HCT116 (cell line): ENCODE results near the gene TRIM39. TPM values are rescaled to one million over a fixed set of nuclear protein-coding genes. Genes with fewer than 3 reads are reported as not detected.

Experiments
- ATAC-seq: fragments of 200-7000 bp; cut with Tn5 transposase; 2 replicates; pipeline ENCODE4 v1.9.1; 2020; ENCODE audit warnings: mild to moderate bottlenecking, moderate library complexity
- BruUV-seq: library from RNA; stranded (reverse); fragments of 400-500 nt; replicated peaks from 2 replicates; lab custom pipeline; 2021; lab: Mats Ljungman, UMichigan
- CTCF ChIA-PET: fragments of 300-600 bp; sonication (Branson Sonifier 250); formaldehyde crosslinking; loops from one replicate; lab custom pipeline; 2021; ENCODE audit warnings: antibody characterized with exemption; lab: Charles Lee
- POLR2A ChIA-PET: fragments of 300-600, 350-600 bp; sonication (Branson Sonifier 250); formaldehyde crosslinking; loops from one replicate; lab custom pipeline; 2021; ENCODE audit warnings: antibody characterized with exemption; lab: Charles Lee
- RAD21 ChIA-PET, 2 experiments: fragments of 300-600 bp; sonication (Branson Sonifier 250); formaldehyde crosslinking; loops; one replicate each; lab custom pipeline; 2023; ENCODE audit warnings: low total read pairs in 2 of 2; ENCODE audit not compliant: uncharacterized antibody in 2 of 2, unreplicated experiment in 2 of 2, low non-redundant PET in 1 of 2; lab: Charles Lee
- DNase-seq: peaks from one replicate; pipeline ENCODE4 v3.0.0-alpha.2; 2010; ENCODE audit warnings: low read depth, low spot score
- H2AFZ ChIP-seq: fragments of 200-600 bp; shearing (Covaris generic), sonication (generic); 2 replicates; pipeline ENCODE4 v1.6.1; 2017; ENCODE audit warnings: low read depth, mixed run types, mixed read lengths, antibody characterized with exemption, low read length; ENCODE audit not compliant: poor library complexity, severe bottlenecking
- H3K27ac ChIP-seq: 2 replicates; pipeline ENCODE4 v1.5.1; 2012; ENCODE audit warnings: low read depth, low read length
- H3K27me3 ChIP-seq: fragments of 200-600 bp; sonication (generic); 2 replicates; pipeline ENCODE4 v1.6.1; 2016; ENCODE audit warnings: mixed run types, low read length, mixed read lengths; ENCODE audit not compliant: insufficient read depth
- H3K36me3 ChIP-seq, 2 experiments: fragments of 200-500 bp in 1 of 2; fragments of 200-600 bp in 1 of 2; sonication (Bioruptor generic) in 1 of 2; sonication (generic) in 1 of 2; 2 replicates each; pipeline versions ENCODE4 v1.5.1 to v1.6.1; 2014 to 2016; ENCODE audit warnings: low read length in 2 of 2, inconsistent platforms in 1 of 2, mixed read lengths in 1 of 2, mixed run types in 1 of 2; ENCODE audit not compliant: insufficient read depth in 2 of 2, control insufficient read depth in 1 of 2
- H3K4me1 ChIP-seq, 2 experiments: fragments of 200-600 bp in 1 of 2; sonication (generic) in 1 of 2; 2 replicates each; pipeline versions ENCODE4 v1.5.1 to v1.6.1; 2012 to 2017; ENCODE audit warnings: low read length in 2 of 2, inconsistent platforms in 1 of 2, mild to moderate bottlenecking in 1 of 2, mixed read lengths in 1 of 2, mixed run types in 1 of 2, moderate library complexity in 1 of 2; ENCODE audit not compliant: insufficient read depth in 2 of 2, control insufficient read depth in 1 of 2
- H3K4me2 ChIP-seq: fragments of 200-600 bp; sonication (generic); 2 replicates; pipeline ENCODE4 v1.6.1; 2017; ENCODE audit warnings: mixed run types, low read length, mixed read lengths
- H3K4me3 ChIP-seq, 2 experiments: fragments of 200-600 bp in 1 of 2; sonication (generic) in 1 of 2; replicated peaks in 1 of 2; 2 replicates each; pipeline ENCODE4 v1.5.1; 2011 to 2016; ENCODE audit warnings: low read length in 2 of 2, control low read depth in 1 of 2, low read depth in 1 of 2, mild to moderate bottlenecking in 1 of 2, mixed read lengths in 1 of 2, mixed run types in 1 of 2
- H3K79me2 ChIP-seq: fragments of 200-600 bp; sonication (generic); 2 replicates; pipeline ENCODE4 v1.6.1; 2017; ENCODE audit warnings: mild to moderate bottlenecking, mixed run types, low read length, moderate library complexity, mixed read lengths; ENCODE audit not compliant: insufficient read depth
- H3K9ac ChIP-seq: fragments of 200-600 bp; sonication (generic); 2 replicates; pipeline ENCODE4 v1.6.1; 2016; ENCODE audit warnings: low read length, mixed read lengths
- H3K9me2 ChIP-seq: fragments of 200-600 bp; sonication (generic), shearing (Covaris generic); 2 replicates; pipeline ENCODE4 v1.6.1; 2017; ENCODE audit warnings: mixed run types, mild to moderate bottlenecking, moderate library complexity; ENCODE audit not compliant: insufficient read depth
- H3K9me3 ChIP-seq, 2 experiments: fragments of 200-500 bp in 1 of 2; fragments of 200-600 bp in 1 of 2; sonication (Bioruptor generic) in 1 of 2; sonication (generic) in 1 of 2; 2 replicates each; pipeline ENCODE4 v1.6.1; 2014 to 2017; ENCODE audit warnings: low read length in 2 of 2, mixed read lengths in 2 of 2, inconsistent platforms in 1 of 2, low read depth in 1 of 2, mild to moderate bottlenecking in 1 of 2, mixed run types in 1 of 2, moderate library complexity in 1 of 2; ENCODE audit not compliant: control insufficient read depth in 1 of 2, insufficient read depth in 1 of 2
- H4K20me1 ChIP-seq: fragments of 200-600 bp; sonication (generic), shearing (Covaris generic); 2 replicates; pipeline ENCODE4 v1.6.1; 2017; ENCODE audit warnings: mixed run types, mild to moderate bottlenecking, moderate library complexity; ENCODE audit not compliant: insufficient read depth
- CEBPB ChIP-seq: IDR thresholded peaks from 2 replicates; pipeline ENCODE4 v1.6.1; 2012; ENCODE audit warnings: low read depth
- CTCF ChIP-seq, 3 experiments: fragments of 200-600 bp in 1 of 3; sonication (generic) in 1 of 3; IDR thresholded peaks in 2 of 3; conservative IDR thresholded peaks in 1 of 3; 2 replicates each; pipeline ENCODE4 v1.5.1; 2012 to 2017; ENCODE audit warnings: low read depth in 2 of 3, low read length in 2 of 3, antibody characterized with exemption in 1 of 3, borderline replicate concordance in 1 of 3, control low read depth in 1 of 3, mild to moderate bottlenecking in 1 of 3, mixed read lengths in 1 of 3, mixed run types in 1 of 3, moderate library complexity in 1 of 3; ENCODE audit not compliant: insufficient read depth in 1 of 3
- EZH2phosphoT487 ChIP-seq: fragments of 200-600 bp; IDR thresholded peaks from 2 replicates; pipeline ENCODE4 v1.6.1; 2018; ENCODE audit warnings: antibody characterized with exemption, borderline replicate concordance
- POLR2A ChIP-seq: IDR thresholded peaks from 2 replicates; pipeline ENCODE4 v1.7.0; 2011; ENCODE audit warnings: borderline replicate concordance; ENCODE audit not compliant: insufficient read depth, insufficient read length; ENCODE audit errors: extremely low read depth
- SP1 ChIP-seq: IDR thresholded peaks from 2 replicates; pipeline ENCODE4 v1.6.1; 2012; ENCODE audit warnings: low read depth
- intact Hi-C: fragments of 100-400 bp; cut with micrococcal nuclease; formaldehyde crosslinking; loops from 2 replicates; pipeline ENCODE4 v1.10.0; 2022
- total RNA-seq: library from RNA; stranded (reverse); gene quantifications from one replicate; pipeline ENCODE4 v1.2.1, GENCODE V29; 2021; ENCODE audit not compliant: unreplicated experiment

Gene TRIM39
- total RNA-seq, 1 experiment from 2014 or later: 11.2 TPM

DNA sequence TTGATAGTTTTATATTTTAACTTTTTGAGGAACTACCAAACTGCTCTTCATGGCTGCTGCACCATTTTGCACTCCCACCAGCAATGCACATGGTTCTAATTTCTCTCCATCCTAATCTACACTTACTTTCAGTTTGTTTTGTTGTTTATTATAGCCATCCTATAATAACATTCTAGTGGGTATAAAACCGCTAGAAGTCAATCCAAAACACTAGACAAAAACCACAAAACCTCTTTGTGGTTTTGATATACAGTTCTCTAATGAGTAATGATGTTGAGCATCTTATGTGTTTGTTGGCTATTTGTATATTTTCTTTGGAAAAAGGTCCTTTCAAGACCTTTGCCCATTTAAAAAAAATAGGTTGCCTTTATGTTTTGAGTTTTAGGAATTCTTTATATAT is 23.8 kb downstream of the TRIM39 start:
- TF ChIP-seq CEBPB: no peak
- DNase-seq: no peak
- H3K9me3 ChIP-seq: no peaks in the 10 kb centered on the region
- ChIA-PET CTCF (interaction anchor here (1.1 kb wide), 1 partner anchor 112 kb away, joined by 3 read pairs; no protein-coding TSS in a partner anchor), RAD21 (no interaction called here), POLR2A (no interaction called here)
- H3K4me2 ChIP-seq: no peak overlapping the region
- H3K4me3 ChIP-seq: no peak overlapping the region
- H3K27me3 ChIP-seq: no peaks in the 10 kb centered on the region
- H3K4me1 ChIP-seq: peaks cover 3 to 7% of the 10 kb centered on the region in 2 experiments; a peak in 2 of 4 replicates
- H3K27ac ChIP-seq: no peak overlapping the region
- H3K36me3 ChIP-seq: peaks cover 3 to 6% of the 10 kb centered on the region in 2 experiments; a peak in 2 of 4 replicates
- no peaks in the 10 kb centered on the region for H3K9me2 ChIP-seq
- H2AFZ ChIP-seq: no peak overlapping the region
- BruUV-seq: no TSS peak
- no peaks in the 10 kb centered on the region for H4K20me1 ChIP-seq
- intact Hi-C loops: no loop called here
- peaks cover 9% of the 10 kb centered on the region for H3K79me2 ChIP-seq
- no peak for ATAC-seq
- no peak overlapping the region for H3K9ac ChIP-seq

DNA sequence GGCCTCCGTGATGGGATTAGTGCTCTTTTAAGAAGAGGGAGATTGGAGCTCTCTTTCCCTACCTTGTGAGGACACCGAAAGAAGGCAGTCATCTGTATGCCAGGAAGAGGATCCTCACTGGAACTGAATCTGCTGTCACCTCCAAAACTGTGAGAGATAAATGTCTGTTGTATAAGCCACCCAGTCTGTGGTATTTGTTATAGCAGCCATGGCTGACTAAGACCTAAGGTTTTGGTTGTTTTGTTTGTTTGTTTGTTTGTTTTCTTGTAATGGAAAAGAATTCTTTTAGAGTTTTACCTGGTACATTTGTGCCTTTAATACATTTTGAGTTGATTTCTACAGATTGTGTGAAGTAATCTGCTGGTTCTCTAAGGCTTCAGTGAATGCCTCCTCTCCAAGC is 25.8 kb downstream of the TRIM39 start:
- no peak for ATAC-seq
- Histone ChIP-seq H3K36me3 (no peaks in the 10 kb centered on the region), H3K9me2 (no peaks in the 10 kb centered on the region), H3K4me2 (no peak overlapping the region), H3K27ac (no peak overlapping the region), H4K20me1 (no peaks in the 10 kb centered on the region), H3K79me2 (no peaks in the 10 kb centered on the region)
- intact Hi-C loops: no loop called here
- POLR2A ChIA-PET: no interaction called here
- TF ChIP-seq SP1: no peak
- no peak for TF ChIP-seq CTCF (IDR thresholded peaks at IDR 0.05 in 2 of 3, conservative IDR thresholded peaks at IDR 0.05 in 1 of 3; ENCODE audit: borderline replicate concordance in 1 of 3, insufficient read depth in 1 of 3, low read depth in 2 of 3, low read length in 2 of 3)
- no peak for TF ChIP-seq EZH2phosphoT487
- no peak for TF ChIP-seq POLR2A
- TF ChIP-seq, all 23 proteins: peak for 0
- BruUV-seq: no TSS peak
- ChIA-PET RAD21 (no interaction called here), CTCF (no interaction called here)
- no peak overlapping the region for H3K4me3 ChIP-seq
- no peak for DNase-seq
- H3K9me3 ChIP-seq: no peaks in the 10 kb centered on the region
- H3K27me3 ChIP-seq: no peaks in the 10 kb centered on the region
- no peak overlapping the region for H3K9ac ChIP-seq
- no peak overlapping the region for H2AFZ ChIP-seq
- H3K4me1 ChIP-seq: 0 out of 4 replicates have a peak, but pooled peaks cover 0 to 3% of the 10 kb centered on the region in 2 experiments
